PFSK-1 (cell line): ENCODE measurements around the gene DMRT2.

Experiments
- FOXP2 ChIP-seq: optimal IDR thresholded peaks from 2 replicates; pipeline ENCODE3; 2011; ENCODE audit warnings: borderline replicate concordance, control low read depth, inconsistent platforms; ENCODE audit not compliant: insufficient read depth; ENCODE audit errors: extremely low read length, extremely low read depth
- POLR2AphosphoS5 ChIP-seq: IDR thresholded peaks from 2 replicates; pipeline ENCODE4 v1.6.1; 2012; ENCODE audit warnings: low read depth, mild to moderate bottlenecking, control low read depth, low read length, moderate library complexity
- REST ChIP-seq, 2 experiments: IDR thresholded peaks; 2 replicates each; pipeline versions ENCODE4 v1.6.1 to v1.8.0; 2011 to 2012; ENCODE audit warnings: low read depth in 2 of 2, low read length in 2 of 2, control low read depth in 1 of 2, inconsistent platforms in 1 of 2, mild to moderate bottlenecking in 1 of 2, moderate library complexity in 1 of 2; ENCODE audit not compliant: insufficient read depth in 1 of 2
- SIN3A ChIP-seq: IDR thresholded peaks from 2 replicates; pipeline ENCODE4 v1.6.1; 2012; ENCODE audit warnings: mild to moderate bottlenecking, low read length, moderate library complexity, borderline replicate concordance; ENCODE audit not compliant: insufficient read depth
- TAF1 ChIP-seq: IDR thresholded peaks from 2 replicates; pipeline ENCODE4 v1.6.1; 2012; ENCODE audit warnings: low read length, control low read depth, borderline replicate concordance; ENCODE audit not compliant: insufficient read depth

- TF ChIP-seq TAF1 = no peak
- no peak for TF ChIP-seq FOXP2
- TF ChIP-seq POLR2AphosphoS5 = no peak
- TF ChIP-seq SIN3A = no peak
- no peak for TF ChIP-seq REST (IDR thresholded peaks at IDR 0.05; ENCODE audit: insufficient read depth in 1 of 2, low read depth in 2 of 2, low read length in 2 of 2)
These were observed 27.5 kb downstream of the DMRT2 start for GRCh38 chr9:1077616-1078015.
